GM12864 (cell line): ENCODE data around the gene SLC39A3.

Source experiments
- DNase-seq: peaks from one replicate; pipeline ENCODE4 v3.0.0-alpha.2; 2011; ENCODE audit warnings: low read depth
- H3K4me3 ChIP-seq: 2 replicates; pipeline ENCODE4 v1.5.1; 2011; ENCODE audit warnings: mild to moderate bottlenecking, low read depth, low read length, control low read depth
- CTCF ChIP-seq: IDR thresholded peaks from 2 replicates; pipeline ENCODE4 v1.5.1; 2011; ENCODE audit warnings: low read depth, mild to moderate bottlenecking, moderate library complexity, low read length, control low read depth, inconsistent platforms; ENCODE audit errors: missing control alignments

SLC39A3 gene

DNA sequence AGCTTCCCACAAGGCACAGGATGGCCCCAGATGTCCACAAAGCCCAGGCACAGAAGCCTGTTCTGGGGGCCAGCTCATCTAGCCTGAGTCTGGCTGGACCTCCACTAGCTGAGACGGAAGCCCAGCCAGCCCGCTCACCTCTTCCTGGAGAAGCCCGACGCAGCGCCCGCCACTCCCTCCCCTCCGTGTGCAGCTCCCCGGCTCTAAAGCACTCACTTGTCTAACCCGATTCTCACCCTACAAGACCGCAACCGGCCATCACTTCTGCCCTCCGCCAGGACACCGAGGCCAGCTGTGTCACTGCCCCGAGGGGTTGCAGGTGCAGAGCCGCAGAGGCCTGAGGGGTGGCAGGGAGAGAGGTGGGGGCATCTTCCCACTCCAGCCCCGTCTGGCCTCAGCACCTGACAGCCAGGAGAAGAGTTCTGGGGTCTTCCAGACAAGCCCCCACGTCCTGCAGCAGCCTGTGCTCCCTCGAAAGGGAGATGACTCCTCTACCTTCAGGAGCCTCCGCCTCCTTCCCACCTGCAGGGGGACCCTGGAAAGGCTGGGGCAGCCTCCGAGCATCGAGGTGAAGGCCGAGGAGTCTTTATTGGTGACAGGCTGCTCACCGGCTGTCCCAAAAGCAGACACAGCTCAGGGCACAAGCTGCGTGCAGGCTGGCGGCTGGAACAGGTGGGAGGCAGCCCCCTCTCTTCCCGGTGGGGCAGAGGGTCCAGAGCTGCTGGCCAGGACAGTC, 12.7 kb downstream of the SLC39A3 start:
- DNase-seq: no peak
- no peak overlapping the region for H3K4me3 ChIP-seq
- TF ChIP-seq CTCF: no peak

GRCh38 chr19:2726160-2726855, 13.5 kb downstream of the SLC39A3 start:
- no peak for DNase-seq
- no peak overlapping the region for H3K4me3 ChIP-seq
- no peak for TF ChIP-seq CTCF

GRCh38 chr19:2724148-2724557, 15.7 kb downstream of the SLC39A3 start:
- no peak overlapping the region for H3K4me3 ChIP-seq
- no peak for DNase-seq
- no peak for TF ChIP-seq CTCF

GRCh38 chr19:2723747-2724146, 16.1 kb downstream of the SLC39A3 start:
- DNase-seq: no peak
- no peak overlapping the region for H3K4me3 ChIP-seq
- no peak for TF ChIP-seq CTCF

- H3K4me3 ChIP-seq: no peak overlapping the region
- TF ChIP-seq CTCF: no peak
- DNase-seq: no peak
These were observed 16.5 kb downstream of the SLC39A3 start for GRCh38 chr19:2723345-2723715.

DNA sequence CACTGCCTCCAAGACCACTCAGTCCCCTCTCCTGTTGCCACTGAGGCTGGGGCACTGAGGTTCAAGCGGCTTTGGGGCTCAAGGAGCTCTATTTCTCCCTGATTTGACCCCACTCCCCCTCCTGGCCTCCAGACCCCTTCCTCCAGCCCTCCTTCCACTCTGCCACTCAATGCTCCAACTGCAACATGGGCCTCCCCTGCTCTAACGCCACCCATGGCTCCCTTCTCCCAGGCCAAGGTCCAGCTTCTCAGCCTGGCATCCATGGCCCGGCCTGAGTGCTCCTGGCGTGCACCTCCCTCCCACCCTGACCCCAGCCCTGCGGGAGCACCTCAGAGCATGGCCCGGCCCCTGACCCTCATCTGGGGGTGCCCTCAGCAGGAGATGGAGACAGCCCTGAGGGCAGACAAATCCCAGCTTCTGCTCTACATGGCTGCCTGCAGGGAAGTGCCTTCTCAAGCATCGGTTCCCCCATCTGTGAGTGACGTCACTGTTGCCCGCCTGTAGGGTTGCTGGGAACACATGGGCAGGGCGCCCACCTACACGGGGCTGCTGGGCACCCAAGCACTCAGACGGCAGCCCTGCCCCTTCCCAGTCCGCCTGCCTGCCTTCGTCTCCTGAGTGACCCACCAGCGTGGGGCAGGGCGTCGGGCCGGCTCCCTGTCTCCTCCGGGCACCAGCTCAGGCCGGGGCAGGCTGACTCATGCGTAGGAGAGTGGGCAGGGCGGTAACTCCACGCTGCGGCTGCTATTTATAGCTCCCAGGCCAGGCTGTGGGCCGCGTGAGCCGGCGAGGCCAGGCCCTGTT, 17.1 kb downstream of the SLC39A3 start:
- DNase-seq: no peak
- TF ChIP-seq CTCF: no peak
- H3K4me3 ChIP-seq: no peak overlapping the region
